ENCODE data around the gene GUCY1B1. TPM values are rescaled to one million over a fixed set of nuclear protein-coding genes. Genes with fewer than 3 reads are reported as not detected.
"Not testable (repeated sequence)": the region's sequence is repeated elsewhere in the genome, so short reads cannot be mapped to it uniquely, and the experiment has no call there.

Gene GUCY1B1
- total RNA-seq, 1 experiment from 2014 or later: 7.6 TPM

- DNase-seq (ENCODE audit: low read depth): no peak
Observed at GRCh38 chr4:155761916-155762315, 3.1 kb downstream of the GUCY1B1 start.

GRCh38 chr4:155762334-155762733 lies 3.5 kb downstream of the GUCY1B1 start:
- no peak for DNase-seq (ENCODE audit: low read depth)

GRCh38 chr4:155763551-155763950 lies 4.7 kb downstream of the GUCY1B1 start:
- no peak for DNase-seq (ENCODE audit: low read depth)

GRCh38 chr4:155765149-155765548 lies 6.3 kb downstream of the GUCY1B1 start:
- no peak for DNase-seq (ENCODE audit: low read depth)

GRCh38 chr4:155766622-155767021 lies 7.8 kb downstream of the GUCY1B1 start:
- no peak for DNase-seq (ENCODE audit: low read depth)

GRCh38 chr4:155768370-155768769 lies 9.5 kb downstream of the GUCY1B1 start:
- no peak for DNase-seq (ENCODE audit: low read depth)

GRCh38 chr4:155769090-155769489 lies 10.3 kb downstream of the GUCY1B1 start:
- DNase-seq (ENCODE audit: low read depth): no peak

GRCh38 chr4:155772459-155773195 lies 13.8 kb downstream of the GUCY1B1 start:
- DNase-seq (ENCODE audit: low read depth): no peak

GRCh38 chr4:155773196-155773800 lies 14.5 kb downstream of the GUCY1B1 start:
- DNase-seq (ENCODE audit: low read depth): no peak

GRCh38 chr4:155774033-155774432 lies 15.2 kb downstream of the GUCY1B1 start:
- DNase-seq (ENCODE audit: low read depth): no peak

- DNase-seq (ENCODE audit: low read depth): no peak
Observed at GRCh38 chr4:155777971-155778735, 19.3 kb downstream of the GUCY1B1 start.

GRCh38 chr4:155780775-155781174 lies 22.0 kb downstream of the GUCY1B1 start:
- DNase-seq (ENCODE audit: low read depth): peak; percentile 40

- no peak for DNase-seq (ENCODE audit: low read depth)
Observed at GRCh38 chr4:155781249-155781831, 22.5 kb downstream of the GUCY1B1 start.

GRCh38 chr4:155784637-155785036 lies 25.8 kb downstream of the GUCY1B1 start:
- no peak for DNase-seq (ENCODE audit: low read depth)

GRCh38 chr4:155785828-155786227 lies 27.0 kb downstream of the GUCY1B1 start:
- no peak for DNase-seq (ENCODE audit: low read depth)

GRCh38 chr4:155787113-155787710 lies 28.4 kb downstream of the GUCY1B1 start:
- DNase-seq (ENCODE audit: low read depth): peak; percentile 65

- no peak for DNase-seq (ENCODE audit: low read depth)
Observed at GRCh38 chr4:155789391-155789790, 30.6 kb downstream of the GUCY1B1 start.

- no peak for DNase-seq (ENCODE audit: low read depth)
Observed at GRCh38 chr4:155789982-155790381, 31.2 kb downstream of the GUCY1B1 start.

- no peak for DNase-seq (ENCODE audit: low read depth)
Observed at GRCh38 chr4:155794589-155795236, 35.9 kb downstream of the GUCY1B1 start.

GRCh38 chr4:155795991-155796390 lies 37.2 kb downstream of the GUCY1B1 start:
- DNase-seq (ENCODE audit: low read depth): peak; percentile 46

GRCh38 chr4:155797581-155797980 lies 38.8 kb downstream of the GUCY1B1 start:
- DNase-seq (ENCODE audit: low read depth): not testable (repeated sequence)
